GM23338 (cell line): Measurements from ENCODE around the gene ZCCHC14. TPM values are rescaled to one million over a fixed set of nuclear protein-coding genes. Genes with fewer than 3 reads are reported as not detected.

Source experiments
- ATAC-seq: fragments of 200-7000 bp; cut with Tn5 transposase; 3 replicates; pipeline ENCODE4 v1.9.1; 2020
- DNase-seq: peaks from one replicate; pipeline ENCODE4 v3.0.0-alpha.2; 2015; ENCODE audit warnings: low spot score
- H2AFZ ChIP-seq: fragments of 200-600 bp; sonication (generic); 2 replicates; pipeline ENCODE4 v1.8.0; 2016; ENCODE audit warnings: antibody characterized with exemption, mild to moderate bottlenecking, moderate library complexity
- H3F3A ChIP-seq: fragments of 200-600 bp; sonication (generic); replicated peaks from 2 replicates; pipeline ENCODE4 v1.8.0; 2017; ENCODE audit warnings: antibody characterized with exemption, mixed run types, low read depth
- H3K27ac ChIP-seq: fragments of 200-600 bp; sonication (generic); 2 replicates; pipeline ENCODE4 v1.6.1; 2016; ENCODE audit warnings: low read depth
- H3K27me3 ChIP-seq: fragments of 200-600 bp; sonication (generic); 2 replicates; pipeline ENCODE4 v1.8.0; 2016; ENCODE audit warnings: mild to moderate bottlenecking, mixed run types, moderate library complexity; ENCODE audit not compliant: insufficient read depth
- H3K36me3 ChIP-seq: fragments of 200-600 bp; sonication (generic); 2 replicates; pipeline ENCODE4 v1.8.0; 2016; ENCODE audit warnings: mild to moderate bottlenecking; ENCODE audit not compliant: insufficient read depth
- H3K4me1 ChIP-seq: fragments of 200-600 bp; sonication (generic); 2 replicates; pipeline ENCODE4 v1.8.0; 2016; ENCODE audit warnings: mild to moderate bottlenecking, moderate library complexity; ENCODE audit not compliant: insufficient read depth
- H3K4me2 ChIP-seq: fragments of 200-600 bp; sonication (generic); 2 replicates; pipeline ENCODE4 v1.7.1; 2017; ENCODE audit warnings: mixed run types
- H3K4me3 ChIP-seq: fragments of 200-600 bp; sonication (generic); 2 replicates; pipeline ENCODE4 v1.6.1; 2016; ENCODE audit warnings: mixed run types
- H3K79me2 ChIP-seq: fragments of 200-600 bp; sonication (generic); replicated peaks from 2 replicates; pipeline ENCODE4 v1.8.0; 2017; ENCODE audit warnings: mild to moderate bottlenecking; ENCODE audit not compliant: insufficient read depth
- H3K9me2 ChIP-seq: fragments of 200-600 bp; sonication (generic); 2 replicates; pipeline ENCODE4 v1.8.0; 2017; ENCODE audit not compliant: insufficient read depth
- H4K20me1 ChIP-seq: fragments of 200-600 bp; sonication (generic); replicated peaks from 2 replicates; pipeline ENCODE4 v1.8.0; 2017; ENCODE audit warnings: mild to moderate bottlenecking; ENCODE audit not compliant: insufficient read depth
- H3K27ac Mint-ChIP-seq: 2 replicates; pipeline ENCODE4 v1.8.0; 2020; ENCODE audit warnings: inconsistent platforms, mild to moderate bottlenecking, moderate library complexity, mixed read lengths
- H3K27me3 Mint-ChIP-seq: 3 replicates; pipeline ENCODE4 v1.8.0; 2022; ENCODE audit warnings: low read depth, mild to moderate bottlenecking, moderate library complexity, mixed read lengths, inconsistent platforms; ENCODE audit not compliant: insufficient read depth, poor library complexity
- H3K36me3 Mint-ChIP-seq: 3 replicates; pipeline ENCODE4 v1.8.0; 2021; ENCODE audit warnings: low read depth, mild to moderate bottlenecking, inconsistent platforms, moderate library complexity, mixed read lengths
- H3K4me1 Mint-ChIP-seq: 3 replicates; pipeline ENCODE4 v1.8.0; 2020; ENCODE audit warnings: mild to moderate bottlenecking, inconsistent platforms, mixed read lengths
- H3K4me3 Mint-ChIP-seq: 3 replicates; pipeline ENCODE4 v1.8.0; 2021; ENCODE audit warnings: moderate library complexity, mild to moderate bottlenecking, inconsistent platforms, mixed read lengths
- H3K9me3 Mint-ChIP-seq: 3 replicates; pipeline ENCODE4 v1.8.0; 2020; ENCODE audit warnings: moderate library complexity, mild to moderate bottlenecking, inconsistent platforms, mixed read lengths
- CREB1 ChIP-seq: fragments of 250-450 bp; sonication (Bioruptor Pico); IDR thresholded peaks from 2 replicates; pipeline ENCODE4 v1.5.0; 2020; ENCODE audit warnings: low read depth, mild to moderate bottlenecking, moderate library complexity
- ETS1 ChIP-seq: IDR thresholded peaks from 2 replicates; pipeline ENCODE4 v1.6.1; 2016; ENCODE audit warnings: antibody characterized with exemption
- EZH2 ChIP-seq: fragments of 200-600 bp; sonication (generic); IDR thresholded peaks from one replicate; pipeline ENCODE4 v1.8.0; 2017; ENCODE audit warnings: antibody characterized with exemption, mild to moderate bottlenecking, low read depth; ENCODE audit not compliant: unreplicated experiment
- EZH2phosphoT487 ChIP-seq: fragments of 200-600 bp; sonication (generic); IDR thresholded peaks from one replicate; pipeline ENCODE4 v1.8.1; 2018; ENCODE audit warnings: antibody characterized with exemption; ENCODE audit not compliant: unreplicated experiment
- JUNB ChIP-seq: IDR thresholded peaks from one replicate; pipeline ENCODE4 v1.6.1; 2016; ENCODE audit warnings: antibody characterized with exemption; ENCODE audit not compliant: unreplicated experiment
- NANOG ChIP-seq: IDR thresholded peaks from 2 replicates; pipeline ENCODE4 v1.6.1; 2016; ENCODE audit warnings: antibody characterized with exemption, borderline replicate concordance
- POLR2AphosphoS5 ChIP-seq: IDR thresholded peaks from 2 replicates; pipeline ENCODE4 v1.6.1; 2016; ENCODE audit warnings: antibody characterized with exemption, low read depth
- STAT1 ChIP-seq: IDR thresholded peaks from one replicate; pipeline ENCODE4 v1.6.1; 2016; ENCODE audit warnings: antibody characterized with exemption; ENCODE audit not compliant: unreplicated experiment
- ZNF114 ChIP-seq: fragments of 250-450 bp; sonication (Bioruptor Pico); IDR thresholded peaks from 2 replicates; pipeline ENCODE4 v1.5.0; 2020; ENCODE audit warnings: mild to moderate bottlenecking, moderate library complexity
- ZNF331 ChIP-seq: fragments of 250-450 bp; sonication (Bioruptor Pico); IDR thresholded peaks from 2 replicates; pipeline ENCODE4 v1.5.0; 2020; ENCODE audit warnings: low read depth, mild to moderate bottlenecking, moderate library complexity
- polyA plus RNA-seq: library from polyadenylated mRNA; unstranded; fragments of >200 nt; fragmentation: Nextera tagmentation; extraction: Ambion mirVana; gene quantifications from 2 replicates; pipeline ENCODE4 v1.2.1, GENCODE V29; 2016
- total RNA-seq: library from RNA; depleted of rRNA; stranded (reverse); fragments of >200 nt; shearing (Covaris generic); gene quantifications from 2 replicates; pipeline ENCODE4 v1.2.3, GENCODE V29; 2014
- TF ChIP-seq, protein P1 (sequence below): fragments of 250-450 bp; sonication (Bioruptor Pico); IDR thresholded peaks from 2 replicates; pipeline ENCODE4 v1.5.0; 2020; ENCODE audit warnings: mild to moderate bottlenecking, moderate library complexity
- TF ChIP-seq, protein P2 (sequence below): IDR thresholded peaks from one replicate; pipeline ENCODE4 v1.6.1; 2018; ENCODE audit warnings: antibody characterized with exemption; ENCODE audit not compliant: unreplicated experiment
- TF ChIP-seq, protein P3 (sequence below), 2 experiments: fragments of 200-600 bp in 1 of 2; sonication (generic) in 1 of 2; conservative IDR thresholded peaks; 2 replicates each; pipeline versions ENCODE4 v1.5.1 to v1.6.1; 2016 to 2017; ENCODE audit warnings: antibody characterized with exemption in 2 of 2, low read depth in 2 of 2, mild to moderate bottlenecking in 2 of 2, moderate library complexity in 1 of 2

Gene ZCCHC14
- total and polyA plus RNA-seq, 2 experiments from 2014 or later: 6.8 to 22.4 TPM

- peaks cover 33% of the 10 kb centered on the region for H3K4me1 Mint-ChIP-seq
- no peak for ATAC-seq
- H3K27ac ChIP-seq: no peak overlapping the region
- H3K4me3 ChIP-seq: no peak overlapping the region
- peaks cover 18% of the 10 kb centered on the region; the same call in 2 of the 3 replicates for H3K36me3 Mint-ChIP-seq
- TF ChIP-seq ETS1: no peak
- no peak for TF ChIP-seq EZH2
- TF ChIP-seq JUNB: no peak
- TF ChIP-seq NANOG: no peak
- TF ChIP-seq, protein P1, sequence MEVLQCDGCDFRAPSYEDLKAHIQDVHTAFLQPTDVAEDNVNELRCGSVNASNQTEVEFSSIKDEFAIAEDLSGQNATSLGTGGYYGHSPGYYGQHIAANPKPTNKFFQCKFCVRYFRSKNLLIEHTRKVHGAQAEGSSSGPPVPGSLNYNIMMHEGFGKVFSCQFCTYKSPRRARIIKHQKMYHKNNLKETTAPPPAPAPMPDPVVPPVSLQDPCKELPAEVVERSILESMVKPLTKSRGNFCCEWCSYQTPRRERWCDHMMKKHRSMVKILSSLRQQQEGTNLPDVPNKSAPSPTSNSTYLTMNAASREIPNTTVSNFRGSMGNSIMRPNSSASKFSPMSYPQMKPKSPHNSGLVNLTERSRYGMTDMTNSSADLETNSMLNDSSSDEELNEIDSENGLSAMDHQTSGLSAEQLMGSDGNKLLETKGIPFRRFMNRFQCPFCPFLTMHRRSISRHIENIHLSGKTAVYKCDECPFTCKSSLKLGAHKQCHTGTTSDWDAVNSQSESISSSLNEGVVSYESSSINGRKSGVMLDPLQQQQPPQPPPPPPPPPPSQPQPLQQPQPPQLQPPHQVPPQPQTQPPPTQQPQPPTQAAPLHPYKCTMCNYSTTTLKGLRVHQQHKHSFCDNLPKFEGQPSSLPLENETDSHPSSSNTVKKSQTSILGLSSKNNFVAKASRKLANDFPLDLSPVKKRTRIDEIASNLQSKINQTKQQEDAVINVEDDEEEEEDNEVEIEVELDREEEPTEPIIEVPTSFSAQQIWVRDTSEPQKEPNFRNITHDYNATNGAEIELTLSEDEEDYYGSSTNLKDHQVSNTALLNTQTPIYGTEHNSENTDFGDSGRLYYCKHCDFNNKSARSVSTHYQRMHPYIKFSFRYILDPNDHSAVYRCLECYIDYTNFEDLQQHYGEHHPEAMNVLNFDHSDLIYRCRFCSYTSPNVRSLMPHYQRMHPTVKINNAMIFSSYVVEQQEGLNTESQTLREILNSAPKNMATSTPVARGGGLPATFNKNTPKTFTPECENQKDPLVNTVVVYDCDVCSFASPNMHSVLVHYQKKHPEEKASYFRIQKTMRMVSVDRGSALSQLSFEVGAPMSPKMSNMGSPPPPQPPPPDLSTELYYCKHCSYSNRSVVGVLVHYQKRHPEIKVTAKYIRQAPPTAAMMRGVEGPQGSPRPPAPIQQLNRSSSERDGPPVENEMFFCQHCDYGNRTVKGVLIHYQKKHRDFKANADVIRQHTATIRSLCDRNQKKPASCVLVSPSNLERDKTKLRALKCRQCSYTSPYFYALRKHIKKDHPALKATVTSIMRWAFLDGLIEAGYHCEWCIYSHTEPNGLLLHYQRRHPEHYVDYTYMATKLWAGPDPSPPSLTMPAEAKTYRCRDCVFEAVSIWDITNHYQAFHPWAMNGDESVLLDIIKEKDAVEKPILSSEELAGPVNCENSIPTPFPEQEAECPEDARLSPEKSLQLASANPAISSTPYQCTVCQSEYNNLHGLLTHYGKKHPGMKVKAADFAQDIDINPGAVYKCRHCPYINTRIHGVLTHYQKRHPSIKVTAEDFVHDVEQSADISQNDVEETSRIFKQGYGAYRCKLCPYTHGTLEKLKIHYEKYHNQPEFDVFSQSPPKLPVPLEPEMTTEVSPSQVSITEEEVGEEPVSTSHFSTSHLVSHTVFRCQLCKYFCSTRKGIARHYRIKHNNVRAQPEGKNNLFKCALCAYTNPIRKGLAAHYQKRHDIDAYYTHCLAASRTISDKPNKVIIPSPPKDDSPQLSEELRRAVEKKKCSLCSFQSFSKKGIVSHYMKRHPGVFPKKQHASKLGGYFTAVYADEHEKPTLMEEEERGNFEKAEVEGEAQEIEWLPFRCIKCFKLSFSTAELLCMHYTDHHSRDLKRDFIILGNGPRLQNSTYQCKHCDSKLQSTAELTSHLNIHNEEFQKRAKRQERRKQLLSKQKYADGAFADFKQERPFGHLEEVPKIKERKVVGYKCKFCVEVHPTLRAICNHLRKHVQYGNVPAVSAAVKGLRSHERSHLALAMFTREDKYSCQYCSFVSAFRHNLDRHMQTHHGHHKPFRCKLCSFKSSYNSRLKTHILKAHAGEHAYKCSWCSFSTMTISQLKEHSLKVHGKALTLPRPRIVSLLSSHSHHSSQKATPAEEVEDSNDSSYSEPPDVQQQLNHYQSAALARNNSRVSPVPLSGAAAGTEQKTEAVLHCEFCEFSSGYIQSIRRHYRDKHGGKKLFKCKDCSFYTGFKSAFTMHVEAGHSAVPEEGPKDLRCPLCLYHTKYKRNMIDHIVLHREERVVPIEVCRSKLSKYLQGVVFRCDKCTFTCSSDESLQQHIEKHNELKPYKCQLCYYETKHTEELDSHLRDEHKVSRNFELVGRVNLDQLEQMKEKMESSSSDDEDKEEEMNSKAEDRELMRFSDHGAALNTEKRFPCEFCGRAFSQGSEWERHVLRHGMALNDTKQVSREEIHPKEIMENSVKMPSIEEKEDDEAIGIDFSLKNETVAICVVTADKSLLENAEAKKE (CRISPR knock-in tag): no peak
- TF ChIP-seq, protein P2, sequence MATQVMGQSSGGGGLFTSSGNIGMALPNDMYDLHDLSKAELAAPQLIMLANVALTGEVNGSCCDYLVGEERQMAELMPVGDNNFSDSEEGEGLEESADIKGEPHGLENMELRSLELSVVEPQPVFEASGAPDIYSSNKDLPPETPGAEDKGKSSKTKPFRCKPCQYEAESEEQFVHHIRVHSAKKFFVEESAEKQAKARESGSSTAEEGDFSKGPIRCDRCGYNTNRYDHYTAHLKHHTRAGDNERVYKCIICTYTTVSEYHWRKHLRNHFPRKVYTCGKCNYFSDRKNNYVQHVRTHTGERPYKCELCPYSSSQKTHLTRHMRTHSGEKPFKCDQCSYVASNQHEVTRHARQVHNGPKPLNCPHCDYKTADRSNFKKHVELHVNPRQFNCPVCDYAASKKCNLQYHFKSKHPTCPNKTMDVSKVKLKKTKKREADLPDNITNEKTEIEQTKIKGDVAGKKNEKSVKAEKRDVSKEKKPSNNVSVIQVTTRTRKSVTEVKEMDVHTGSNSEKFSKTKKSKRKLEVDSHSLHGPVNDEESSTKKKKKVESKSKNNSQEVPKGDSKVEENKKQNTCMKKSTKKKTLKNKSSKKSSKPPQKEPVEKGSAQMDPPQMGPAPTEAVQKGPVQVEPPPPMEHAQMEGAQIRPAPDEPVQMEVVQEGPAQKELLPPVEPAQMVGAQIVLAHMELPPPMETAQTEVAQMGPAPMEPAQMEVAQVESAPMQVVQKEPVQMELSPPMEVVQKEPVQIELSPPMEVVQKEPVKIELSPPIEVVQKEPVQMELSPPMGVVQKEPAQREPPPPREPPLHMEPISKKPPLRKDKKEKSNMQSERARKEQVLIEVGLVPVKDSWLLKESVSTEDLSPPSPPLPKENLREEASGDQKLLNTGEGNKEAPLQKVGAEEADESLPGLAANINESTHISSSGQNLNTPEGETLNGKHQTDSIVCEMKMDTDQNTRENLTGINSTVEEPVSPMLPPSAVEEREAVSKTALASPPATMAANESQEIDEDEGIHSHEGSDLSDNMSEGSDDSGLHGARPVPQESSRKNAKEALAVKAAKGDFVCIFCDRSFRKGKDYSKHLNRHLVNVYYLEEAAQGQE: no peak
- TF ChIP-seq ZNF331 (CRISPR knock-in tag): no peak
- no peak for TF ChIP-seq POLR2AphosphoS5
- no peak for TF ChIP-seq STAT1
- no peak for TF ChIP-seq EZH2phosphoT487
- no peak for TF ChIP-seq CREB1 (CRISPR knock-in tag)
- no peak for TF ChIP-seq ZNF114
- TF ChIP-seq, protein P3, sequence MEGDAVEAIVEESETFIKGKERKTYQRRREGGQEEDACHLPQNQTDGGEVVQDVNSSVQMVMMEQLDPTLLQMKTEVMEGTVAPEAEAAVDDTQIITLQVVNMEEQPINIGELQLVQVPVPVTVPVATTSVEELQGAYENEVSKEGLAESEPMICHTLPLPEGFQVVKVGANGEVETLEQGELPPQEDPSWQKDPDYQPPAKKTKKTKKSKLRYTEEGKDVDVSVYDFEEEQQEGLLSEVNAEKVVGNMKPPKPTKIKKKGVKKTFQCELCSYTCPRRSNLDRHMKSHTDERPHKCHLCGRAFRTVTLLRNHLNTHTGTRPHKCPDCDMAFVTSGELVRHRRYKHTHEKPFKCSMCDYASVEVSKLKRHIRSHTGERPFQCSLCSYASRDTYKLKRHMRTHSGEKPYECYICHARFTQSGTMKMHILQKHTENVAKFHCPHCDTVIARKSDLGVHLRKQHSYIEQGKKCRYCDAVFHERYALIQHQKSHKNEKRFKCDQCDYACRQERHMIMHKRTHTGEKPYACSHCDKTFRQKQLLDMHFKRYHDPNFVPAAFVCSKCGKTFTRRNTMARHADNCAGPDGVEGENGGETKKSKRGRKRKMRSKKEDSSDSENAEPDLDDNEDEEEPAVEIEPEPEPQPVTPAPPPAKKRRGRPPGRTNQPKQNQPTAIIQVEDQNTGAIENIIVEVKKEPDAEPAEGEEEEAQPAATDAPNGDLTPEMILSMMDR (conservative IDR thresholded peaks at IDR 0.05; ENCODE audit: low read depth in 2 of 2): no peak
- no peaks in the 10 kb centered on the region for H4K20me1 ChIP-seq
- DNase-seq: no peak
- H3K9me2 ChIP-seq: no peaks in the 10 kb centered on the region
- H3F3A ChIP-seq: no peaks in the 10 kb centered on the region
- no peak overlapping the region for H3K4me3 Mint-ChIP-seq
- no peak overlapping the region for H2AFZ ChIP-seq
- H3K27me3 Mint-ChIP-seq: peaks cover 2% of the 10 kb centered on the region
- H3K36me3 ChIP-seq: no peaks in the 10 kb centered on the region
- no peak overlapping the region for H3K4me2 ChIP-seq
- H3K79me2 ChIP-seq: no peaks in the 10 kb centered on the region
- H3K9me3 Mint-ChIP-seq: peaks cover 33% of the 10 kb centered on the region
- H3K27me3 ChIP-seq: no peaks in the 10 kb centered on the region
- H3K27ac Mint-ChIP-seq: no peak overlapping the region
- peaks cover 8% of the 10 kb centered on the region; the same call in 1 of the 2 replicates for H3K4me1 ChIP-seq
Measured at GRCh38 chr16:87539113-87539512, 46.3 kb upstream of the ZCCHC14 start.
